OCI-LY3 (cell line): Measurements from ENCODE around the gene LRP6.

Experiments
- H2AFZ ChIP-seq: fragments of 200-600, 300-600 bp; shearing (Covaris generic); 2 replicates; pipeline ENCODE4 v1.6.0; 2014; ENCODE audit warnings: antibody characterized with exemption, low read depth, low read length
- H3K27ac ChIP-seq: fragments of 200-600, 300-600 bp; sonication (generic); 2 replicates; pipeline ENCODE4 v1.5.1; 2014; ENCODE audit warnings: mild to moderate bottlenecking, low read length, moderate library complexity, mixed read lengths
- H3K27me3 ChIP-seq: fragments of 200-600, 300-600 bp; sonication (generic); 2 replicates; pipeline ENCODE4 v1.6.1; 2014; ENCODE audit warnings: low read depth, low read length, mixed read lengths
- H3K36me3 ChIP-seq: fragments of 200-600, 300-600 bp; sonication (generic); replicated peaks from 2 replicates; pipeline ENCODE3; 2014; ENCODE audit warnings: low read depth, low read length, mixed read lengths
- H3K4me1 ChIP-seq: fragments of 300-600, 200-600 bp; sonication (generic); 2 replicates; pipeline ENCODE4 v1.6.1; 2014; ENCODE audit warnings: low read length, mixed read lengths
- H3K4me2 ChIP-seq: fragments of 200-600, 300-600 bp; sonication (generic); 2 replicates; pipeline ENCODE4 v1.6.1; 2014; ENCODE audit warnings: low read length, mixed read lengths
- H3K4me3 ChIP-seq: fragments of 300-600, 200-600 bp; sonication (generic); 2 replicates; pipeline ENCODE4 v1.5.1; 2014; ENCODE audit warnings: antibody characterized with exemption, mild to moderate bottlenecking, low read length, moderate library complexity
- H3K79me2 ChIP-seq: fragments of 300-600, 200-600 bp; shearing (Covaris generic); 2 replicates; pipeline ENCODE4 v1.6.1; 2014; ENCODE audit warnings: mild to moderate bottlenecking, low read length, mixed read lengths
- H3K9ac ChIP-seq: fragments of 300-600, 200-600 bp; shearing (Covaris generic); 2 replicates; pipeline ENCODE4 v1.6.0; 2014; ENCODE audit warnings: mild to moderate bottlenecking, low read length, moderate library complexity
- H3K9me3 ChIP-seq: fragments of 200-600, 300-600 bp; shearing (Covaris generic); 2 replicates; pipeline ENCODE4 v1.6.1; 2014; ENCODE audit warnings: low read length, mixed read lengths; ENCODE audit not compliant: insufficient read depth
- H4K20me1 ChIP-seq: fragments of 200-600, 300-600 bp; sonication (generic); 2 replicates; pipeline ENCODE4 v1.6.1; 2016; ENCODE audit warnings: low read length, mixed read lengths; ENCODE audit not compliant: insufficient read depth
- CTCF ChIP-seq: fragments of 200-600, 300-600 bp; sonication (generic); IDR thresholded peaks from 2 replicates; pipeline ENCODE4 v1.5.1; 2014; ENCODE audit warnings: antibody characterized with exemption, low read length, low read depth
- EZH2phosphoT487 ChIP-seq: fragments of 200-600 bp; shearing (Covaris generic); IDR thresholded peaks from 2 replicates; pipeline ENCODE4 v1.6.1; 2018; ENCODE audit warnings: antibody characterized with exemption, mixed run types, low read depth

LRP6 gene

DNA sequence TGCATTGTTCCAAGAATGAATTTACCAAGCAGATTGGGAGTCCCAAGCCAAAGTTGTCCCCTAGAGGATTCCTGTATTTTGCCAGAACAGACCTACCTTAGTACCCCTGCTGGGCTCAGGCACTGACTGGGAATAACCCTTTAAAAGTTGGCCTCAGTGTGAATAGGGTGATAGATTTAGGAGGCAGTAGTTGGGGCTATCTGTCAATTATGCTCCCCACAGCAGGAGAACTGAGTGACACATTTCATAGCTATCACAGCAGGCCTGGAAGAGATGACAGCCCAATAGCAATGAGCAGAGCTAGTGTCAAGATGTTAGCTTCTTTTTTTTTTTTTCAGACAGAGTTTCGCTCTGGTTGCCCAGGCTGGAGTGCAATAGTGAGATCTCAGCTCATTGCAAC lies 14.3 kb upstream of the LRP6 start:
- Histone ChIP-seq H3K27me3 (peaks cover 25% of the 10 kb centered on the region), H3K4me1 (no peaks in the 10 kb centered on the region), H3K79me2 (no peaks in the 10 kb centered on the region), H3K9ac (no peak overlapping the region), H3K36me3 (no peaks in the 10 kb centered on the region), H3K27ac (no peak overlapping the region), H4K20me1 (no peaks in the 10 kb centered on the region), H3K9me3 (0 out of 2 replicates have a peak, but pooled peaks cover 5% of the 10 kb centered on the region), H3K4me3 (no peak overlapping the region), H3K4me2 (no peak overlapping the region), H2AFZ (no peak overlapping the region)
- TF ChIP-seq EZH2phosphoT487: no peak
- no peak for TF ChIP-seq CTCF

- no peak overlapping the region for H3K4me3 ChIP-seq
Observed at GRCh38 chr12:12278899-12279298, 12.1 kb upstream of the LRP6 start.

DNA sequence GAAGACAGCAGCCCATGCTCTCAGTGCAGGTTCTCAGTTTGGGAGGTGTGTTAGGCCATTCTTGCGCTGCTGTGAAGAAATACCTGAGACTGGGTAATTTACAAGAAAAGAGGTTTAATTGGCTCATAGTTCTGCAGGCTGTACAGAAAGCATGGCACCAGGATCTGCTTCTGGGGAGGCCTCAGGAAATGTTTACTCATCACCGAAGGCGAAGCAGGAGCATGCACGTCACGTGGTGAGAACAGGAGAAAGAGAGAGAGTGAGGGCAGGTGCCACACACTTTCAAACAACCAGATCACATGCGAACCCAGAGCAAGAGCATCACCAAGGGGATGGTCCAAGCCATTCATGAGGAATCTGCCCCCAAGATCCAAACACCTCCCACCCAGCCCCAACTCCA lies 9.0 kb upstream of the LRP6 start:
- no peak overlapping the region for H3K4me2 ChIP-seq
- no peaks in the 10 kb centered on the region for H3K79me2 ChIP-seq
- H4K20me1 ChIP-seq: no peaks in the 10 kb centered on the region
- H3K9ac ChIP-seq: no peak overlapping the region
- no peak overlapping the region for H3K27ac ChIP-seq
- no peak overlapping the region for H2AFZ ChIP-seq
- H3K27me3 ChIP-seq: no peaks in the 10 kb centered on the region
- 0 out of 2 replicates have a peak, but pooled peaks cover 5% of the 10 kb centered on the region for H3K9me3 ChIP-seq
- no peak for TF ChIP-seq EZH2phosphoT487
- TF ChIP-seq CTCF: no peak
- no peaks in the 10 kb centered on the region for H3K36me3 ChIP-seq
- no peaks in the 10 kb centered on the region for H3K4me1 ChIP-seq
- no peak overlapping the region for H3K4me3 ChIP-seq

More at GRCh38 chr12:12278899-12279298, 12.1 kb upstream of the LRP6 start:
- Histone ChIP-seq H3K27me3 (peaks cover 23% of the 10 kb centered on the region), H3K79me2 (no peaks in the 10 kb centered on the region), H3K9me3 (0 out of 2 replicates have a peak, but pooled peaks cover 5% of the 10 kb centered on the region), H2AFZ (no peak overlapping the region), H3K27ac (no peak overlapping the region), H3K4me2 (no peak overlapping the region), H3K4me1 (no peaks in the 10 kb centered on the region), H4K20me1 (no peaks in the 10 kb centered on the region), H3K36me3 (no peaks in the 10 kb centered on the region), H3K9ac (no peak overlapping the region)
- TF ChIP-seq EZH2phosphoT487 (no peak), CTCF (no peak)

- no peaks in the 10 kb centered on the region for H3K27me3 ChIP-seq
- H2AFZ ChIP-seq: no peak overlapping the region
- H3K79me2 ChIP-seq: no peaks in the 10 kb centered on the region
- H4K20me1 ChIP-seq: no peaks in the 10 kb centered on the region
- TF ChIP-seq EZH2phosphoT487 (no peak), CTCF (no peak)
- H3K27ac ChIP-seq: no peak overlapping the region
- no peaks in the 10 kb centered on the region for H3K4me1 ChIP-seq
- H3K4me3 ChIP-seq: no peak overlapping the region
- H3K9ac ChIP-seq: no peak overlapping the region
- H3K4me2 ChIP-seq: no peak overlapping the region
- 0 out of 2 replicates have a peak, but pooled peaks cover 5% of the 10 kb centered on the region for H3K9me3 ChIP-seq
- H3K36me3 ChIP-seq: no peaks in the 10 kb centered on the region
Observed at GRCh38 chr12:12273291-12273957, 6.6 kb upstream of the LRP6 start.
